Measurements from ENCODE around the gene ENTHD1.

The ENTHD1 gene

GRCh38 chr22:39932166-39932565 lies 38.6 kb upstream of the ENTHD1 start:
- TF ChIP-seq, protein P1, sequence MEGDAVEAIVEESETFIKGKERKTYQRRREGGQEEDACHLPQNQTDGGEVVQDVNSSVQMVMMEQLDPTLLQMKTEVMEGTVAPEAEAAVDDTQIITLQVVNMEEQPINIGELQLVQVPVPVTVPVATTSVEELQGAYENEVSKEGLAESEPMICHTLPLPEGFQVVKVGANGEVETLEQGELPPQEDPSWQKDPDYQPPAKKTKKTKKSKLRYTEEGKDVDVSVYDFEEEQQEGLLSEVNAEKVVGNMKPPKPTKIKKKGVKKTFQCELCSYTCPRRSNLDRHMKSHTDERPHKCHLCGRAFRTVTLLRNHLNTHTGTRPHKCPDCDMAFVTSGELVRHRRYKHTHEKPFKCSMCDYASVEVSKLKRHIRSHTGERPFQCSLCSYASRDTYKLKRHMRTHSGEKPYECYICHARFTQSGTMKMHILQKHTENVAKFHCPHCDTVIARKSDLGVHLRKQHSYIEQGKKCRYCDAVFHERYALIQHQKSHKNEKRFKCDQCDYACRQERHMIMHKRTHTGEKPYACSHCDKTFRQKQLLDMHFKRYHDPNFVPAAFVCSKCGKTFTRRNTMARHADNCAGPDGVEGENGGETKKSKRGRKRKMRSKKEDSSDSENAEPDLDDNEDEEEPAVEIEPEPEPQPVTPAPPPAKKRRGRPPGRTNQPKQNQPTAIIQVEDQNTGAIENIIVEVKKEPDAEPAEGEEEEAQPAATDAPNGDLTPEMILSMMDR (IDR thresholded peaks at IDR 0.05; ENCODE audit: low read depth, low read length): no peak
- DNase-seq (ENCODE audit: extremely low read depth, low read depth): no peak

DNA sequence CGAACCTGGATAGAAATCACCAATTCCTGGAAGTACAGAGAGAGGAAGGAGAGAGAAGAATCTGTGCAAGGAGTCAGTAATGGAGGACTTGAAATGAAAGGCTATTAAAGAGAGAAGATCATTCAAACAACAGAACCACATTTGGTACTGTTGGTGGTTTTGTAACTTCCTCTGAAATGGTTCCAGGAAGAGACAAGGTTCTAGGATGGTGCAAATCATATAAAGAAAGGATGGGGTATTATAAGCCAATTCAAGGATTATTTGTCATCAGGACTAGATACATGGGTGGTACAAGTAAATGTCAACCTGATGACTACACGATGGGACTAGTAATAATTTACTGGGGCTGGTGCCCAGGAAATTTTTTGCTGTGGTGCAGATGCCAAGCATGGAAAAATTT lies 37.7 kb upstream of the ENTHD1 start:
- TF ChIP-seq, protein P1 (IDR thresholded peaks at IDR 0.05; ENCODE audit: low read depth, low read length): no peak
- no peak for DNase-seq (ENCODE audit: extremely low read depth, low read depth)

- DNase-seq (ENCODE audit: extremely low read depth, low read depth): no peak
- TF ChIP-seq, protein P1 (IDR thresholded peaks at IDR 0.05; ENCODE audit: low read depth, low read length): no peak
Observed at GRCh38 chr22:39928536-39929520, 35.3 kb upstream of the ENTHD1 start.

DNA sequence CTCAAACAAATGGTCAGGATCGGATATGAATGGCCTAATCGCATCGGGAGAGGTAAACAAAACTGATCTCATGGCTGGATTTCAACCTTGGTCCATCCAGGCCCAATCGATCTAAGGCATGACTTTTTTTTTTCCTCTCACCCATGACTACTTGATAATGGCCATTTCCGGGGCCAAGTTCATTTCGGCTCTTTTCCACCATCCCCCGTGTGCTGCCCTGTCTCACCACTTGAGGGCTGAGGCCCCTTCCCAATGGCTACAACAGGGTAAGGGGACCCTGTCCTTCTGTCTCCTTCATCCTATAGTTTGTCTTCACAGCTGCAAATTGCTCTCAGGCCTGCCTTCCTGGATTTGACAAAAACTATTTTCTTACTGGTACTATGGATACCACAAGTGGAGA lies 34.0 kb upstream of the ENTHD1 start:
- TF ChIP-seq, protein P1 (IDR thresholded peaks at IDR 0.05; ENCODE audit: low read depth, low read length): no peak

DNA sequence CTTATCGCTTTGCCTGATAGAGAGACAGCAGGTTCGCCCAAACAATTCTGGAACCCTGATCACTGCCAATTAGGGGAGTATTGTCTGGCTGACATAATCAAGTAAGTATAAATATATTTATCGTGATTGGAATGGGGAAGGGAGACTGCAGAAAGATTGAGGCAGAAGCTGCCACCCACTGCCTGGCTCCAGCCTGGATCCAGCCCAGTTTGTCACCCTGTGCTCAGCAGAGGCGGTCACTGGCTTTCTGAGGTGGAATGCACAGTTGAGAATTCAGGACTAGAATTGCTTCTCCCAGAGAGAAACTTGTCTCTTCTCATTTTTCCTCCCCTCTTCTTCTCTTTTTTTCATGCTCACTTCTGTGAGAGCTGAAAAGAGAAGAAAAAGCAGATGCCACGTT lies 33.2 kb upstream of the ENTHD1 start:
- TF ChIP-seq, protein P1 (IDR thresholded peaks at IDR 0.05; ENCODE audit: low read depth, low read length): no peak
- no peak for DNase-seq (ENCODE audit: extremely low read depth, low read depth)

More for the DNA sequence above, 34.0 kb upstream of the ENTHD1 start:
- DNase-seq (ENCODE audit: extremely low read depth, low read depth): no peak

- TF ChIP-seq, protein P1 (IDR thresholded peaks at IDR 0.05; ENCODE audit: low read depth, low read length): no peak
- no peak for DNase-seq (ENCODE audit: extremely low read depth, low read depth)
Observed at GRCh38 chr22:39925909-39926679, 32.5 kb upstream of the ENTHD1 start.

DNA sequence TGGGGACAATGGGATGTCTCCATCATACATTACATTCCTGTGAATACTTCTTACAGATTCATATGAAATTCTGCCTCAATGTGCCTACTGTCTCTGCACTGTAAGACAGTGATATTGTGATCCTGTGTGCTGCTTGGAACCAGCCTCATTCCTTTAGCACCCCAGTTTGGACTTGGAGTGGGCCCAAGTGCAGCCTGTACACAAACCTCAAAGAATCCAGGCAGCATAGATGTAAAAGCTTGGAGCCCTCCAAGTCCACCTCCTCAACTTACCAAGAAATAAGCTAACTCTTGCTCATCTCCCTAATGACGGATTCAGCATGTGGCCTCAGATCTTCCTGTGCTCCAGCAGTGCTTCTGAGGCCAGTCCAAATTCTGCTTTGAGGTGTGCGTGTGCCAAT lies 31.7 kb upstream of the ENTHD1 start:
- TF ChIP-seq, protein P1 (IDR thresholded peaks at IDR 0.05; ENCODE audit: low read depth, low read length): no peak
- no peak for DNase-seq (ENCODE audit: extremely low read depth, low read depth)

Measured in AG09319 (cell line).